Measurements from ENCODE around the gene ACTG2.

ACTG2 gene

GRCh38 chr2:73949802-73950201 is 57.0 kb downstream of the ACTG2 start:
- Histone ChIP-seq H3K27ac (ENCODE audit: low read depth, low read length) (no peak overlapping the region), H3K9me2 (replicated peaks; ENCODE audit: insufficient read depth, low read length) (no peaks in the 10 kb centered on the region), H3K4me2 (ENCODE audit: low read depth, low read length, poor library complexity, severe bottlenecking) (no peak overlapping the region), H3K79me2 (ENCODE audit: insufficient read depth, low read length) (peaks cover 24% of the 10 kb centered on the region), H2AFZ (ENCODE audit: low read depth, low read length, severe bottlenecking) (no peak overlapping the region), H3K9ac (ENCODE audit: low read length) (no peak overlapping the region), H3F3A (ENCODE audit: insufficient read depth) (no peaks in the 10 kb centered on the region), H3K27me3 (ENCODE audit: low read length) (no peaks in the 10 kb centered on the region), H4K20me1 (ENCODE audit: low read depth, low read length) (0 out of 2 replicates have a peak, but pooled peaks cover 6% of the 10 kb centered on the region), H3K36me3 (ENCODE audit: low read length) (peaks cover 36% of the 10 kb centered on the region), H3K9me3 (ENCODE audit: insufficient read depth, low read length) (no peaks in the 10 kb centered on the region), H3K4me3 (ENCODE audit: insufficient read depth, low read length, poor library complexity, severe bottlenecking) (no peak overlapping the region)
- TF ChIP-seq CTCF (IDR thresholded peaks at IDR 0.05; ENCODE audit: insufficient read depth, low read length, poor library complexity, severe bottlenecking) (no peak), EZH2phosphoT487 (conservative IDR thresholded peaks at IDR 0.05; ENCODE audit: low read length) (no peak)

- H3K4me3 ChIP-seq (ENCODE audit: insufficient read depth, low read length, poor library complexity, severe bottlenecking), result no peak overlapping the region
Measured at GRCh38 chr2:73952499-73953446, 60.0 kb downstream of the ACTG2 start.

GRCh38 chr2:73956218-73956865 is 63.5 kb downstream of the ACTG2 start:
- no peak overlapping the region for H3K4me2 ChIP-seq (ENCODE audit: low read depth, low read length, poor library complexity, severe bottlenecking)
- H3K36me3 ChIP-seq (ENCODE audit: low read length), result peaks cover 19% of the 10 kb centered on the region
- H3F3A ChIP-seq (ENCODE audit: insufficient read depth), result no peaks in the 10 kb centered on the region
- TF ChIP-seq CTCF (IDR thresholded peaks at IDR 0.05; ENCODE audit: insufficient read depth, low read length, poor library complexity, severe bottlenecking) (no peak), EZH2phosphoT487 (conservative IDR thresholded peaks at IDR 0.05; ENCODE audit: low read length) (no peak)
- no peaks in the 10 kb centered on the region for H4K20me1 ChIP-seq (ENCODE audit: low read depth, low read length)
- no peak overlapping the region for H3K27ac ChIP-seq (ENCODE audit: low read depth, low read length)
- H3K4me3 ChIP-seq (ENCODE audit: insufficient read depth, low read length, poor library complexity, severe bottlenecking), result no peak overlapping the region
- no peak overlapping the region for H2AFZ ChIP-seq (ENCODE audit: low read depth, low read length, severe bottlenecking)
- H3K9me3 ChIP-seq (ENCODE audit: insufficient read depth, low read length), result no peaks in the 10 kb centered on the region
- H3K9ac ChIP-seq (ENCODE audit: low read length), result no peak overlapping the region
- H3K79me2 ChIP-seq (ENCODE audit: insufficient read depth, low read length), result peaks cover 5% of the 10 kb centered on the region
- no peaks in the 10 kb centered on the region for H3K9me2 ChIP-seq (replicated peaks; ENCODE audit: insufficient read depth, low read length)
- no peaks in the 10 kb centered on the region for H3K27me3 ChIP-seq (ENCODE audit: low read length)

More at GRCh38 chr2:73952499-73953446, 60.0 kb downstream of the ACTG2 start:
- Histone ChIP-seq H3K36me3 (ENCODE audit: low read length) (peaks cover 28% of the 10 kb centered on the region), H3K9me2 (replicated peaks; ENCODE audit: insufficient read depth, low read length) (no peaks in the 10 kb centered on the region), H4K20me1 (ENCODE audit: low read depth, low read length) (no peaks in the 10 kb centered on the region), H3K79me2 (ENCODE audit: insufficient read depth, low read length) (peaks cover 5% of the 10 kb centered on the region), H3K27ac (ENCODE audit: low read depth, low read length) (no peak overlapping the region), H3K4me2 (ENCODE audit: low read depth, low read length, poor library complexity, severe bottlenecking) (no peak overlapping the region), H3K27me3 (ENCODE audit: low read length) (no peaks in the 10 kb centered on the region), H3F3A (ENCODE audit: insufficient read depth) (no peaks in the 10 kb centered on the region), H2AFZ (ENCODE audit: low read depth, low read length, severe bottlenecking) (no peak overlapping the region), H3K9ac (ENCODE audit: low read length) (no peak overlapping the region), H3K9me3 (ENCODE audit: insufficient read depth, low read length) (no peaks in the 10 kb centered on the region)
- no peak for TF ChIP-seq CTCF (IDR thresholded peaks at IDR 0.05; ENCODE audit: insufficient read depth, low read length, poor library complexity, severe bottlenecking)
- TF ChIP-seq EZH2phosphoT487 (conservative IDR thresholded peaks at IDR 0.05; ENCODE audit: low read length), result no peak

Measured in SU-DHL-6 (cell line).